ENCODE data around the gene PDGFRB. TPM values are rescaled to one million over a fixed set of nuclear protein-coding genes. Genes with fewer than 3 reads are reported as not detected.

The PDGFRB gene
- total RNA-seq, 1 donor from 2014 or later, result 4.1 TPM

DNA sequence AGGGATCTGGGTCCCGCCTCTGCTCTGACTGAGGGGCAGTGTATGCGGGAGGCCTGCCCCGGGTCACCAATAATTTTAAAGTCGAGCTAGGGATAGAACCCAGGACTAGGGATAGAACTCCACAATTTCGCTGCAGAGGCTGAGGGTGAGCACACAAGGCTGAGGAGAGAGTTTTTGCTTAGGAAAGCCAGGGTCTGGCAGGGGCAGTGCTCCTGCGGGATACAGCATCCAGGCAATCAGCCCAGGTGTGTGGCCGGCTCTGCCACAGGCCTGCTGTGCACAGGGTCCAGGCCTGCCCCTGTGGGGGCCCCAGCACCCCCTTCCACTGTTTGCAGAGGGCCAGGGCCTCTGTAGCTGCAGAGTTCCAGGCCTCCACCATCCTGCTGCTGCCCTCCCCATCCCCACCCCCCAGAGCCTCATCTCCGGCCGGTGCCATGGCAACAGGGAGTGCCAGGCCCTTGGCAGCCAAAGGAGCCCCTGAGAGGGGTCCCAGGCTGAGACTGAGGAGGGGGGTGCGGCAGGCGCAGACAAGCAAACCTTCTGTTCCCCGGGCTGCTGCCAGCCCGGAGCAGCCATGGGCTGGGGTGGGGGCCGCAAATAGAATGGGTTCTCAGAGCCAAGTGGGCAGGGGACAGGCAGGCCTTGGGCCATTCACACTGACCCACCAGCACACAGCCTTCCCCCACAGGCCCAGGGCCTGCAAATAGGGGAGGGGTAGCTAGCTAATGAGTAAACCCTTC is 8.6 kb downstream of the PDGFRB start:
- intact Hi-C loops (cut with micrococcal nuclease), result no loop called here

- intact Hi-C loops (cut with micrococcal nuclease), result no loop called here
These were observed 9.4 kb downstream of the PDGFRB start for GRCh38 chr5:150146235-150146634.

DNA sequence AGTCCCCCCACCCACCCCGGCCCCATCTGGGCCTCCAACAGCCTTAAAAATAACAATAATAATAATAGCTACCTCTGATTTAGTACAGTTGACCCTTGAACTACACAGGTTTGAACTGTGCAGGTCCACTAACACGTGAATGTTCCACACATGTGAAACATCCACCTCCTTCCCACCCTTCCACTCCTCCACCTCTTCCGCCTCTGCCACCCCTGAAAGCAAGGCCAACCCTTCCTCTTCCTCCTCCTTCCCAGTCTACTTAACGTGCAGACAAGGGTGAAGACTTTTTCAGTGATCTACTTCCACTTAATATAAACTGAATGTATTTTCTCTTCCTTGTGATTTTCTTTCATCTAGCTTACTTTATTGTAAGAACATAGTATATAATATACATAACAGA is 10.8 kb downstream of the PDGFRB start:
- intact Hi-C loops (cut with micrococcal nuclease), result no loop called here

DNA sequence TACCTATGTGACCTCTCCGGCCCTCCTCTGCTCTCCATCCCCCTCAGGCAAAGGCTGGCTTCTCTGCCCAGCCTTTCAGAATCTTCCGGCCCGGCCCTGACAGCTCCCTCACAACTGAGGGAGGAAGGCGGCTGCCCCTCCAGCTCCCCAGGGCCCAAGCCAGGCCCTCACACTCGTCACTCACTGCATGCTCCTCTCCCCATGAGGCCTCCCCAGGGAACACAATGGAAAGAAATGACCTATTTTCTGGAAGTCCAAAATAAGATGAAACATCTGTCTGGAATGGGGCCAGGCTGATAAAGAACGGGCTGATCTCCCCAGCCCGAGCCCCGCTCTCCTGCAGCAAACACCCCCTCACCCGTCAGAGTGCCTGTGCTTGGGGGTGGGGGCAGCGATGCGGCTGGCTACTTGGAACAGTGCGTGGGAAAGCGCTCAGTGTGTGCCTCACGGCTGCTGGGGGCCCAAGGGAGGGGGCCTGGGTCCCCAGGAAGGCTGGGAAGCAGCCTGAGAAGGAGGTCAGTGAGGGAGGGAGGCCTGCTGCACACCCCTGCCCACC is 11.3 kb downstream of the PDGFRB start:
- intact Hi-C loops (cut with micrococcal nuclease), result no loop called here

- intact Hi-C loops (cut with micrococcal nuclease), result no loop called here
These were observed 12.0 kb downstream of the PDGFRB start for GRCh38 chr5:150143350-150144245.

DNA sequence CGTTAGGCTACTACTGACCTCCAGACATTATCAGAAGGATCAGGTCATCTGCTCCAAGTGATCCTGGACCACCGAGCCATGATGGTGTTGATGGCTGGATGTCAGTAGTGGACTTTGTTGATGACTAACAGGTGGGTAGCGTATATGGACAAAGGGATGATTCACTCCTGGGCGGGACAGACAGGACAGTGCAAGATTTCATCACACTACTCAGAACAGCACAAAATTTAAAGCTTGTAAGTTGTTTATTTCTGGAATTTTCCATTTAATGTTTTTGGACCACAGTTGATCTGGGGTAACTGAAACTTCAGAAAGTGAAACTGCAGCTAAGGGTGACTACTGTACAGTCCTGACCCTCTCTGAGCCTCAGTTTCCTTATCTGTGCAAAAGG is 12.7 kb downstream of the PDGFRB start:
- intact Hi-C loops (cut with micrococcal nuclease), result no loop called here

DNA sequence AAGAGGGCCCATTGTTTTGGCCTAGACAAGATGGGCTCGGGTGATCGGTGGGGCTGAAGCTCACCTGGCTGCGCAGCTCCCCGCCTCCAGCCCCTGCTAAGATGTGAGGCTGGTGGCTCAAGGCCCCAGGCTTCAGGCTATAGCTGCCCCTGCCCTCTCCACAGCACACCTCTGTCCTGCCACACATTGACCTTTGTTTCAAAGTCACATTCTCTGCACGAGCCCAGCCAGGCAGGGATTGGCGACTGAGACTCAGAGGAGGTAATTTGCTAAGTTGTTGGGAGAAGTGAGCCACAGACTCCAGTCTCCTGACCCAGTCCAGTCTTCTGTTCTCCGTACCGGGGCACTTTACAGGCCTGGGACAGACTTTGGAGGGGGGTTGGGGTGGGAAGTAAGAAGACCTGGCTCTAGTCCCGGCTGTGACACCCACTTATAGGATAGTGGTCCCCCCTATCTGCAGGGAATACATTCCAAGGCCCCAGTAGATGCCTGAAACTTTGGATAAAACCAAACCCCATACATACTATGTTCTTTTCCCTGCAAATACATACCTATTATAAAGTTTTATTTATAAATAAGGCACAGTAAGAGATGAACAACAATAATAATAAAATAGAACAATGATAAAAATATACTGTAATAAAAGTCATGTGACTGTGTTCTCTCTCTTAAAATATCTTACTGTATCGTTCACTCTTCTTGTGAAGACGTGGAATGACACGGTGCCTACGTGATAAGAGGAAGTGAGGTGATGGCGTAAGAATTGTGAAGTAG is 13.3 kb downstream of the PDGFRB start:
- intact Hi-C loops (cut with micrococcal nuclease), result no loop called here

DNA sequence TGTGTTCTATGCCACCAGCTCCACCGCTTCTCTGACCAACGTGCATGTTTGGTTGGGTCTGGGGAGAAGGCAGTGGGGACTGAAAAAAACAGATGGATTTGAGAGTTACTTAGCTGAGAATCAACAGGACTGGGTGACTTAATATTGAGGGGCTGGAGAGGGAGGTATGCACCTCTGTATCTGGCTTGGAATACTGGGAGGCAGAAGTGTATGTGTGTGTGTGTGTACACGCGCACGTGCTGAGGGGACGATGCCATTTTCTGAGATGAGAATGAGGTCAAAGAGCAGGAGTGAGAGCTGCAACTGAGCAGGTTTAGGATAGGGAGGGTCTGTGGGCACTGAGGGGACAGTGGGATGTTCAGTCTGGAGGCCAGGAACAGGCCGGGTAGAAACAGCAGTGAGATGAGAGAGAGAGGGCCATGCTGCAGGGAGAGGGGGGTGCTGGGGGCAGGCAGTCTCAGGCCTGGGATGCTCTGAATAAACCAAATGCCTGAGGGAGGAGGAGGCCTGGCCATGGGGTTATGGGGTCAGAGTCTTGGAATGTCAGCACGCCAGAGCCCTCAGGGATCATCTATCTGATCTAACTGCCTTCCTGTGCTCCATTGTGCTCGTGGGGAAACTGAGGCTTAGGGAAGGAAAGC is 14.0 kb downstream of the PDGFRB start:
- intact Hi-C loops (cut with micrococcal nuclease), result no loop called here

DNA sequence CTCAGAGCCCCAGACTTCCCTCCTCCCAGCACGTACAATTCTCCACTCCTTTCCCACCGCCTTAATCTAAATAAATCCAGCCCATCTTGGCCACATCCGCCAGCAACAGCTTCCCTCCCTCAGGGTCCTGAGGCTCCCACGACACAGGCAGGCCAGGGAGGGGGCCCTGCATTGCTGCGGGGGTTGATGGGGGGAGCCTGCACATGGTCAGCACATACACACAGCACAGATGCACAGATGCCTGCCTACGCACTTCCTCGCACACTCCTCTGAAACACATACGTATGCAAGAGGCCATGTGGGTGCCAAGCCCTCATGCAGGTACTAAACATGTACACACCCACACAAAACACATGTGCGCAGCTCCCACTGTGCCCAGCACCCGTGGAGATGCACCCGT is 14.8 kb downstream of the PDGFRB start:
- intact Hi-C loops (cut with micrococcal nuclease), result no loop called here

- intact Hi-C loops (cut with micrococcal nuclease), result no loop called here
These were observed 16.3 kb downstream of the PDGFRB start for GRCh38 chr5:150139334-150139733.

- intact Hi-C loops (cut with micrococcal nuclease), result no loop called here
These were observed 16.9 kb downstream of the PDGFRB start for GRCh38 chr5:150138551-150139265.

GRCh38 chr5:150137997-150138396 is 17.6 kb downstream of the PDGFRB start:
- intact Hi-C loops (cut with micrococcal nuclease), result no loop called here

GRCh38 chr5:150137168-150137957 is 18.3 kb downstream of the PDGFRB start:
- intact Hi-C loops (cut with micrococcal nuclease), result no loop called here

DNA sequence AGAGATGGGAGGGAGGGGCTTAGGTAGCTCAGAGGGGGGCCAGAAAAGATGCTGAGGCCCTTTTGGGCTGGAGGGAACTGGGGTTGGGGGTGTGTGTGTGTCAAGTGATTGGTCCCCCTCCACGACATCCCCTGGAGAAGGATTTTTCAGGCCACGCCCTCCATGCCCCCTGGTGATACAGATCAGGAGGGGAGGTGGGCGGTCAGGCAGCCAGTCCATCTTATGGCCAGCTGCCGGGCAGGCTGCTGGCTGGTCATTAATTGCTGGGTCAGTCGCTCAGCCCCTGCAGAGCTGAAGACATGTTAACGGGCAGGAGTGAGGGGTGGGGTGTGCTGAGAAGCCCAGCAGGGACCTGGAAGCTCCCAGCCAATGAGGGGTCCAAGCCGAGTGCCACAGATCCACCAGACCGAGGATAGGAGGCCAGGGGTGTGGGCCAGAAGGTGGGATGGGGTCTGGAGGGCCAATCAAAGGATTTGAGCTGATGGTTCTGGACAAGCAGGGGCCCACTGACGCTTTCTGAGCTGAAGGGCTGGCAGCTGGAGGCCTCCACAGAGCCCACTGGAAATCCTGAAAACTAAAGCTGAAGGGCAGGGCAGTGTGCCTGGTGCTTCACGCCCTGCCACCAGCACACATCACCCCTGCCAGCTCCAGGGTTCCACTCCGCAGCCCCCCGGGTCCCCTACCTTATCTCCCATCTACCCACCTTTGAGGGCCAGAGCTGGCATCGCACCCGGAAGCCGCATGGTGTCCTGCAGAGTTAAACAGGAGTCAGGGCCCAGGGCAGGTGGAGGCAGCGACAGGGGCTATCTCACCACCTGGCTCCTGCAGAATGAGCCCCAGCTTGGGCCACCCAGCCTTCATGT is 19.1 kb downstream of the PDGFRB start:
- intact Hi-C loops (cut with micrococcal nuclease), result no loop called here

DNA sequence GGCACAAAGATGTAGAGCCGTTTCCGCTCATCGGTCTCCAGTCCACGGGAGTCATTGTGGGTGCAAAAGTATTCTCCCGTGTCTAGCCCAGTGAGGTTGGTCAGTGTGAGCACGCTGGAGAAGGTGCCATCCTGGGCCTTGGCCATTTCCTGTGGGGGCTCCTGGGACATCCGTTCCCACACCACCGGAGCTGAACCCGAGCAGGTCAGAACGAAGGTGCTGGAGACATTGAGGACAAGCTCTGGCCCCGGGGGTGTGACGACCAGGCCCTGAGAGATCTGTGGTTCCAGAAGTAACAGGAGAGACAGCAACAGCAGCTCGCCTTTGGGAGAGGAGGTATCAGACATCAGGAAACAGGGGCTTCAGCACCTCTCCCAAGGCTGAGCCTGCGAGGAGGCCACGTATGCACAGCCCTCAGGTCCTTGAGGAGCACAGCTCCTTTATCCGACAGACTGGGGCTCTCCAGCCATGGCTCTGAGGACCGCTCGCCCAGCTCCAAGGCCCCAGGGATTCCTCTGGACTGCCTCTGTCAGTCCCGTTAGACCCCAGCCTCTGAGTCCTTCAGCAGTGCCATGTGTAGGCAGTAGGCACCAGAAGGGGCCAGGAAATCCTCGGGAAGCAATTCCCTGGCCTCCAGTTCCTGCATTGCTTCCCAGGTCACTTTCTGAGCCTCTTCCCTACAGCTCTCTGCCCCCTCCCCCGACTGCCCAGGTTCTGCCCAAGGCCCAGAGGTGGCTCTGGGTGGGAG is 19.9 kb downstream of the PDGFRB start:
- intact Hi-C loops (cut with micrococcal nuclease), result no loop called here

GRCh38 chr5:150134198-150134588 is 21.5 kb downstream of the PDGFRB start:
- intact Hi-C loops (cut with micrococcal nuclease), result no loop called here

- intact Hi-C loops (cut with micrococcal nuclease), result no loop called here
These were observed 22.0 kb downstream of the PDGFRB start for GRCh38 chr5:150133581-150134197.
